ENCODE measurements around the gene OSBP2.

OSBP2 gene

GRCh38 chr22:30923168-30923900 is 228.7 kb downstream of the OSBP2 start:
- H3K4me3 ChIP-seq (ENCODE audit: low read depth, low read length) = no peak overlapping the region
- no peak for DNase-seq (ENCODE audit: low read depth)
- no peak for TF ChIP-seq CTCF (conservative IDR thresholded peaks at IDR 0.05; ENCODE audit: low read depth, low read length)

- DNase-seq (ENCODE audit: low read depth) = no peak
- H3K4me3 ChIP-seq (ENCODE audit: low read depth, low read length) = no peak overlapping the region
- no peak for TF ChIP-seq CTCF (conservative IDR thresholded peaks at IDR 0.05; ENCODE audit: low read depth, low read length)
Measured at GRCh38 chr22:30925667-30926066, 231.0 kb downstream of the OSBP2 start.

- H3K4me3 ChIP-seq (ENCODE audit: low read depth, low read length) = no peak overlapping the region
- no peak for TF ChIP-seq CTCF (conservative IDR thresholded peaks at IDR 0.05; ENCODE audit: low read depth, low read length)
- no peak for DNase-seq (ENCODE audit: low read depth)
Measured at GRCh38 chr22:30926706-30927105, 232.0 kb downstream of the OSBP2 start.

GRCh38 chr22:30927806-30928205 is 233.1 kb downstream of the OSBP2 start:
- no peak for DNase-seq (ENCODE audit: low read depth)
- H3K4me3 ChIP-seq (ENCODE audit: low read depth, low read length) = no peak overlapping the region
- TF ChIP-seq CTCF (conservative IDR thresholded peaks at IDR 0.05; ENCODE audit: low read depth, low read length) = no peak

- TF ChIP-seq CTCF (conservative IDR thresholded peaks at IDR 0.05; ENCODE audit: low read depth, low read length) = no peak
- DNase-seq (ENCODE audit: low read depth) = no peak
- H3K4me3 ChIP-seq (ENCODE audit: low read depth, low read length) = no peak overlapping the region
Measured at GRCh38 chr22:30928401-30928800, 233.7 kb downstream of the OSBP2 start.

GRCh38 chr22:30930228-30930627 is 235.6 kb downstream of the OSBP2 start:
- no peak overlapping the region for H3K4me3 ChIP-seq (ENCODE audit: low read depth, low read length)
- no peak for TF ChIP-seq CTCF (conservative IDR thresholded peaks at IDR 0.05; ENCODE audit: low read depth, low read length)
- no peak for DNase-seq (ENCODE audit: low read depth)
